CD14-positive monocyte (primary cell): Measurements from ENCODE around the gene VOPP1. TPM values are rescaled to one million over a fixed set of nuclear protein-coding genes. Genes with fewer than 3 reads are reported as not detected.

ENCODE experiments used
- DNase-seq, 3 donors: peaks; one replicate each; pipeline ENCODE4 v3.0.0-alpha.2; 2011 to 2022
- H2AFZ ChIP-seq: 2 replicates; pipeline ENCODE4 v1.6.0; 2012; ENCODE audit warnings: mild to moderate bottlenecking, low read depth, low read length, inconsistent platforms; ENCODE audit not compliant: insufficient read depth, poor library complexity, severe bottlenecking
- H3K27ac ChIP-seq, 2 donors: 1 replicate in 1 of 2; 2 replicates in 1 of 2; pipeline ENCODE4 v1.5.1; 2012 to 2013; ENCODE audit warnings: low read length in 2 of 2, control low read depth in 1 of 2, inconsistent platforms in 1 of 2, low read depth in 1 of 2, mild to moderate bottlenecking in 1 of 2
- H3K27me3 ChIP-seq, 2 donors: one replicate each; pipeline versions ENCODE4 v1.6.0 to v1.6.1; 2011 to 2013; ENCODE audit warnings: low read length in 2 of 2; ENCODE audit not compliant: control insufficient read depth in 2 of 2, insufficient read depth in 2 of 2
- H3K36me3 ChIP-seq, 2 donors: replicated peaks in 1 of 2; 1 replicate in 1 of 2; 2 replicates in 1 of 2; pipeline versions ENCODE4 v1.5.1 to v1.6.1; 2012 to 2013; ENCODE audit warnings: low read length in 2 of 2, control low read depth in 1 of 2, inconsistent platforms in 1 of 2, mild to moderate bottlenecking in 1 of 2; ENCODE audit not compliant: insufficient read depth in 2 of 2, control insufficient read depth in 1 of 2
- H3K4me1 ChIP-seq, 2 donors: 1 replicate in 1 of 2; 2 replicates in 1 of 2; pipeline versions ENCODE4 v1.5.1 to v1.6.1; 2012 to 2013; ENCODE audit warnings: low read length in 2 of 2, control low read depth in 1 of 2, inconsistent platforms in 1 of 2, mild to moderate bottlenecking in 1 of 2, moderate library complexity in 1 of 2; ENCODE audit not compliant: insufficient read depth in 2 of 2, control insufficient read depth in 1 of 2
- H3K4me2 ChIP-seq: replicated peaks from 2 replicates; pipeline ENCODE3; 2012; ENCODE audit warnings: low read length, moderate library complexity, mild to moderate bottlenecking; ENCODE audit not compliant: poor library complexity, severe bottlenecking; ENCODE audit errors: extremely low read depth
- H3K4me3 ChIP-seq, 3 experiments: fragments of 200-600 bp in 1 of 3; sonication (generic) in 1 of 3; replicated peaks in 1 of 3; 1 replicate in 2 of 3; 2 replicates in 1 of 3; pipeline ENCODE4 v1.5.1; 2011 to 2013; ENCODE audit warnings: low read length in 3 of 3, mild to moderate bottlenecking in 3 of 3, control low read depth in 2 of 3, low read depth in 2 of 3, inconsistent platforms in 1 of 3, moderate library complexity in 1 of 3
- H3K79me2 ChIP-seq: 2 replicates; pipeline ENCODE4 v1.6.0; 2012; ENCODE audit warnings: mild to moderate bottlenecking, control low read depth, inconsistent platforms, low read length, moderate library complexity; ENCODE audit not compliant: insufficient read depth
- H3K9ac ChIP-seq: 2 replicates; pipeline ENCODE4 v1.6.0; 2017; ENCODE audit warnings: low read length, mild to moderate bottlenecking; ENCODE audit not compliant: insufficient read depth, poor library complexity, severe bottlenecking
- H3K9me3 ChIP-seq, 2 donors: replicated peaks in 1 of 2; 1 replicate in 1 of 2; 2 replicates in 1 of 2; pipeline versions ENCODE4 v1.5.1 to v1.6.1; 2012 to 2013; ENCODE audit warnings: low read length in 2 of 2, control low read depth in 1 of 2; ENCODE audit not compliant: control insufficient read depth in 1 of 2, insufficient read depth in 1 of 2
- H4K20me1 ChIP-seq: 2 replicates; pipeline ENCODE4 v1.6.0; 2012; ENCODE audit warnings: mild to moderate bottlenecking, low read length, control low read depth, moderate library complexity; ENCODE audit not compliant: insufficient read depth
- H3K27ac Mint-ChIP-seq, 7 donors: one replicate each; pipeline ENCODE4 v1.8.0; 2020; ENCODE audit warnings: mild to moderate bottlenecking in 7 of 7, mixed read lengths in 7 of 7, moderate library complexity in 6 of 7, inconsistent platforms in 2 of 7
- H3K27me3 Mint-ChIP-seq, 3 donors: one replicate each; pipeline ENCODE4 v1.8.0; 2021 to 2022; ENCODE audit warnings: low read depth in 3 of 3, mild to moderate bottlenecking in 3 of 3, mixed read lengths in 3 of 3, moderate library complexity in 3 of 3, inconsistent platforms in 1 of 3
- H3K36me3 Mint-ChIP-seq, 2 donors: one replicate each; pipeline ENCODE4 v1.8.0; 2020; ENCODE audit warnings: mixed read lengths in 2 of 2, inconsistent platforms in 1 of 2, mild to moderate bottlenecking in 1 of 2
- H3K4me1 Mint-ChIP-seq: one replicate; pipeline ENCODE4 v1.8.0; 2020; ENCODE audit warnings: mild to moderate bottlenecking, mixed read lengths
- H3K4me3 Mint-ChIP-seq, 2 donors: one replicate each; pipeline ENCODE4 v1.8.0; 2020; ENCODE audit warnings: mild to moderate bottlenecking in 2 of 2, mixed read lengths in 2 of 2, moderate library complexity in 1 of 2
- H3K9me3 Mint-ChIP-seq, 7 donors: one replicate each; pipeline ENCODE4 v1.8.0; 2020 to 2022; ENCODE audit warnings: mixed read lengths in 7 of 7, mild to moderate bottlenecking in 6 of 7, moderate library complexity in 6 of 7, inconsistent platforms in 2 of 7
- CTCF ChIP-seq: fragments of 200-600 bp; IDR thresholded peaks from one replicate; pipeline ENCODE4 v1.8.0; 2022; ENCODE audit warnings: antibody characterized with exemption, mild to moderate bottlenecking
- WGBS: methylation state at CpG from one replicate; pipeline ENCODE4 v1.1.5; 2013; ENCODE audit warnings: missing lambda C conversion rate; ENCODE audit not compliant: insufficient coverage; 5-methylcytosine and 5-hydroxymethylcytosine counted together
- intact Hi-C, 2 donors: fragments of 100-400 bp; cut with micrococcal nuclease; formaldehyde crosslinking; loops; one replicate each; pipeline versions ENCODE4 v1.15.0 to v1.15.1; 2023
- polyA plus RNA-seq, 3 donors: library from polyadenylated mRNA; depleted of rRNA in 1 of 3; unstranded in 2 of 3; stranded (reverse) in 1 of 3; fragments of 300-500 nt in 2 of 3; fragments of >200 nt in 1 of 3; fragmentation: Illumina TruSeq in 2 of 3; gene quantifications; 1 replicate in 2 of 3; 2 replicates in 1 of 3; pipeline ENCODE4 v1.2.3, GENCODE V29; 2012 to 2021

The VOPP1 gene
- polyA plus RNA-seq, 3 donors, result 16.7 to 22.1 (median 18.0) TPM

GRCh38 chr7:55491346-55491745 lies 81.0 kb downstream of the VOPP1 start:
- Histone ChIP-seq H3K4me3 (no peak overlapping the region), H3K9me3 (no peaks in the 10 kb centered on the region), H2AFZ (no peak overlapping the region), H3K27me3 (no peaks in the 10 kb centered on the region), H3K9ac (no peak overlapping the region), H3K27ac (no peak overlapping the region), H3K4me1 (no peaks in the 10 kb centered on the region), H3K79me2 (no peaks in the 10 kb centered on the region), H3K4me2 (no peak overlapping the region), H3K36me3 (peaks cover 40 to 89% of the 10 kb centered on the region in 2 donors), H4K20me1 (peaks cover 3% of the 10 kb centered on the region)
- 100% methylated on average over 1 of the region's 5 CpGs for WGBS
- Mint-ChIP-seq H3K27ac (peak overlapping the region in 1 of 7 donors; percentile 61), H3K36me3 (peaks cover 81 to 92% of the 10 kb centered on the region in 2 donors), H3K27me3 (peaks cover 0 to 1% (median 0%) of the 10 kb centered on the region in 3 donors), H3K9me3 (no peaks in the 10 kb centered on the region), H3K4me1 (no peaks in the 10 kb centered on the region), H3K4me3 (no peak overlapping the region)
- no peak for DNase-seq
- TF ChIP-seq CTCF, result no peak
- intact Hi-C loops, result no loop called here

GRCh38 chr7:55490099-55490498 lies 82.2 kb downstream of the VOPP1 start:
- peaks cover 3% of the 10 kb centered on the region for H4K20me1 ChIP-seq
- H3K36me3 ChIP-seq, result peaks cover 42 to 87% of the 10 kb centered on the region in 2 donors
- Mint-ChIP-seq H3K4me1 (no peaks in the 10 kb centered on the region), H3K27ac (peak overlapping the region in 1 of 7 donors; percentile 52), H3K27me3 (peaks cover 0 to 2% (median 1%) of the 10 kb centered on the region in 3 donors), H3K9me3 (no peaks in the 10 kb centered on the region), H3K36me3 (peaks cover 80 to 90% of the 10 kb centered on the region in 2 donors), H3K4me3 (no peak overlapping the region)
- H3K27ac ChIP-seq, result no peak overlapping the region
- no peak overlapping the region for H2AFZ ChIP-seq
- H3K27me3 ChIP-seq, result no peaks in the 10 kb centered on the region
- no peak for DNase-seq
- no peaks in the 10 kb centered on the region for H3K4me1 ChIP-seq
- no peak overlapping the region for H3K4me3 ChIP-seq
- intact Hi-C loops, result no loop called here
- TF ChIP-seq CTCF, result no peak
- no peaks in the 10 kb centered on the region for H3K79me2 ChIP-seq
- H3K9me3 ChIP-seq, result no peaks in the 10 kb centered on the region
- 95% methylated on average over 4 of the region's 5 CpGs for WGBS
- no peak overlapping the region for H3K9ac ChIP-seq
- H3K4me2 ChIP-seq, result no peak overlapping the region
